Right cardiac atrium (tissue), 5 donors: ENCODE measurements around the gene PHKG2. TPM values are rescaled to one million over a fixed set of nuclear protein-coding genes. Genes with fewer than 3 reads are reported as not detected.

Experiments used
- ATAC-seq, 2 donors: fragments of 200-7000 bp; cut with Tn5 transposase; one replicate each; pipeline versions ENCODE4 v1.8.0 to v1.9.1; 2020; ENCODE audit warnings: moderate library complexity in 2 of 2, mild to moderate bottlenecking in 1 of 2
- DNase-seq, 3 donors: peaks; one replicate each; pipeline ENCODE4 v3.0.0-alpha.2; 2020
- H3K27ac ChIP-seq: one replicate; pipeline ENCODE4 v1.5.1; 2013; ENCODE audit warnings: mild to moderate bottlenecking, low read length, control low read depth, moderate library complexity
- H3K27me3 ChIP-seq: one replicate; pipeline ENCODE4 v1.6.1; 2013; ENCODE audit not compliant: control insufficient read depth, insufficient read depth
- H3K4me1 ChIP-seq: one replicate; pipeline ENCODE4 v1.6.1; 2013; ENCODE audit warnings: low read length; ENCODE audit not compliant: control insufficient read depth, insufficient read depth
- H3K4me3 ChIP-seq: one replicate; pipeline ENCODE4 v1.5.1; 2013; ENCODE audit warnings: low read length, control low read depth
- H3K9me3 ChIP-seq: one replicate; pipeline ENCODE4 v1.6.1; 2013; ENCODE audit warnings: low read length; ENCODE audit not compliant: control insufficient read depth
- WGBS: extraction: QIAGEN DNeasy Blood & Tissue Kit; methylation state at CpG from one replicate; pipeline ENCODE4 v1.1.7; 2013; 5-methylcytosine and 5-hydroxymethylcytosine counted together
- intact Hi-C, 4 donors: fragments of 100-400 bp; cut with DNase I; formaldehyde crosslinking; loops; one replicate each; pipeline versions ENCODE4 v1.11.0 to v1.14.0; 2022 to 2023
- polyA plus RNA-seq: library from polyadenylated mRNA; stranded (reverse); fragments of 200-250 nt; gene quantifications from one replicate; pipeline ENCODE4 v1.2.3, GENCODE V29; 2013
- total RNA-seq, 4 donors: library from RNA; stranded (reverse); fragmentation: NEBNext Ultra II Directional; extraction: Animal tissue kit (Norgen Biotek cat#: 25700); gene quantifications; one replicate each; pipeline ENCODE4 v1.2.1, GENCODE V29; 2021
- donor health status: healthy with polysubstance abuse.
- donor health status: DM: no; HTN: yes; CAD: no.
- donor health status: DM: no; HTN: no; CAD: no.
- donor health status: DM: no; HTN: yes; CAD: no; lungs with severe emphysema.
- donor health status: DM: yes; HTN: yes; CAD: no.

Gene PHKG2
- total and polyA plus RNA-seq, 5 donors, result 17.3 to 23.6 (median 19.2) TPM

DNA sequence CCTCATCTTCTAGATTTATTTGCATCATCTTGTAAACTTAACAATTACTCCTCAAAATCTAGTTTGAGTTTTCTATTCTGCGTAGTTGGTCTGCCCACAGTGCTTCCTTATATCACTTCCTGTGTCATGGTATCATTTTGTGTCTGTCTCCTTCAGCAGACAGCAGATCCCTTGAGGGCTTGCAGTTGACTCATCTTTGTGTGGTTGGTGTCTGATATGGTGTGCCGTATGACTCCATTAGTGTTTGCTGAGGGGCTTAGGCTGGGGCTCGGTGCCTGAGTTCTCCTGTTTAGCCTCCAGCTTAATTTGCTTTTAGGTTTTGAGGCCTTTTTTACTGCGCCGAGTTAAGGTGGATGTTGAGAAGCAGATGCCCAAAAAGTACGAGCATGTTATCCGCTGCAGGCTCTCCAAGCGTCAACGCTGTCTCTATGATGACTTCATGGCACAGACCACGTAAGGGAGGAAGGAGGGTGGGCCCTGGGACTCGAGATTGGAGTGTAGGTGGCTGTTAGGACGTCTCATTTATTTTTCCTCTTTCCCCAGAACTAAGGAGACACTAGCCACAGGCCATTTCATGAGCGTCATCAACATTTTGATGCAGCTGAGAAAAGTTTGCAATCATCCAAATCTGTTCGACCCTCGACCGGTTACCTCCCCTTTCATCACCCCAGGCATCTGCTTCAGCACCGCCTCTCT, 32.3 kb upstream of the PHKG2 start:
- no peaks in the 10 kb centered on the region for H3K9me3 ChIP-seq
- no peaks in the 10 kb centered on the region for H3K4me1 ChIP-seq
- intact Hi-C loops, result no loop called here
- no peak overlapping the region for H3K4me3 ChIP-seq
- H3K27ac ChIP-seq, result no peak overlapping the region
- no peaks in the 10 kb centered on the region for H3K27me3 ChIP-seq
- DNase-seq (no peak), ATAC-seq (peak in 1 of 2 donors; percentile 31)
- WGBS, result 78% methylated on average over 17 of the region's 17 CpGs

DNA sequence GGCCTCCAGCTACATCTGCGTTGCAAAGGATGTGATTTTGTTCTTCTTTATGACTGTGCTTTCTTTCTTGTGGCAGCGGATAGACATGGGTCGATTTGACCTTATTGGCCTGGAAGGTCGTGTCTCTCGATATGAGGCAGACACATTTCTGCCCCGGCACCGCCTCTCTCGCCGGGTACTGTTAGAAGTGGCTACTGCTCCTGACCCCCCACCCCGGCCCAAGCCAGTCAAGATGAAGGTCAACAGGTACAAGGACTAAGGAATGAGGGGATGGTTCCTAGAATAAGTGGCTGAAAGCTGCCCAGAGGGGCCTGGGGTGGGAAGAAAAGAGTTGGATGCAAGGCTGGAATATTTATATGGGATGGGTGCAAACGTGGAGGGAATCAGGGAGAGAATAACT, 28.1 kb upstream of the PHKG2 start:
- DNase-seq (no peak), ATAC-seq (no peak)
- 82% methylated on average over 11 of the region's 11 CpGs for WGBS
- Histone ChIP-seq H3K4me1 (no peaks in the 10 kb centered on the region), H3K9me3 (no peaks in the 10 kb centered on the region), H3K27me3 (no peaks in the 10 kb centered on the region), H3K27ac (no peak overlapping the region), H3K4me3 (no peak overlapping the region)
- intact Hi-C loops, result no loop called here

DNA sequence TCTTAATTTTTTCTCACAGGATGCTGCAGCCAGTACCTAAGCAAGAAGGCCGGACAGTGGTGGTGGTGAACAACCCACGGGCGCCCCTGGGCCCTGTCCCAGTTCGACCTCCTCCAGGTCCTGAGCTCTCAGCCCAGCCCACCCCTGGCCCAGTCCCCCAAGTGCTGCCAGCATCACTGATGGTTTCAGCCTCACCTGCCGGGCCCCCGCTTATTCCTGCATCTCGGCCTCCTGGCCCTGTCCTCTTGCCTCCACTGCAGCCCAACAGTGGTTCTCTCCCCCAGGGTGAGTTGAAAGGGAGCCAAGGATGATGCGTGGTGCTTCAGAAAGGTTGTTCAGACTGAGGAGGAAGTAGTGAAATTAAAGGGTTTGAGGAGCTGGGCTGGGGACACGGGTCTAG, 27.5 kb upstream of the PHKG2 start:
- H3K9me3 ChIP-seq, result no peaks in the 10 kb centered on the region
- 81% methylated on average over 9 of the region's 9 CpGs for WGBS
- DNase-seq (no peak), ATAC-seq (no peak)
- no peaks in the 10 kb centered on the region for H3K4me1 ChIP-seq
- no peak overlapping the region for H3K27ac ChIP-seq
- no peaks in the 10 kb centered on the region for H3K27me3 ChIP-seq
- no peak overlapping the region for H3K4me3 ChIP-seq
- intact Hi-C loops, result no loop called here

DNA sequence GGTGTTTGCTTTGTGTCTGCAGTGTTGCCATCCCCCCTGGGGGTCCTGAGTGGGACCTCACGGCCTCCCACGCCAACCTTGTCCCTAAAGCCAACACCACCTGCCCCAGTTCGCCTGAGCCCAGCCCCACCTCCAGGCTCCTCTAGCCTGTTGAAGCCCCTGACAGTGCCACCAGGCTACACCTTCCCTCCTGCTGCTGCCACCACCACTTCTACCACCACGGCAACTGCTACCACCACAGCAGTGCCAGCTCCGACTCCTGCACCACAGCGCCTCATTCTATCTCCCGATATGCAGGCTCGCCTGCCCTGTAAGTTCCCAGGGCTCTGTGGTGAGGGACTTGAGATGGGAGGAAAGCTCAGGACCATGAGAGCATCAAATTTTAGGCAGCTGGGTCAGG, 27.1 kb upstream of the PHKG2 start:
- Histone ChIP-seq H3K27me3 (no peaks in the 10 kb centered on the region), H3K9me3 (no peaks in the 10 kb centered on the region), H3K4me1 (no peaks in the 10 kb centered on the region), H3K27ac (no peak overlapping the region), H3K4me3 (no peak overlapping the region)
- intact Hi-C loops, result no loop called here
- ATAC-seq (no peak), DNase-seq (no peak)
- WGBS, result 96% methylated on average over 8 of the region's 8 CpGs

DNA sequence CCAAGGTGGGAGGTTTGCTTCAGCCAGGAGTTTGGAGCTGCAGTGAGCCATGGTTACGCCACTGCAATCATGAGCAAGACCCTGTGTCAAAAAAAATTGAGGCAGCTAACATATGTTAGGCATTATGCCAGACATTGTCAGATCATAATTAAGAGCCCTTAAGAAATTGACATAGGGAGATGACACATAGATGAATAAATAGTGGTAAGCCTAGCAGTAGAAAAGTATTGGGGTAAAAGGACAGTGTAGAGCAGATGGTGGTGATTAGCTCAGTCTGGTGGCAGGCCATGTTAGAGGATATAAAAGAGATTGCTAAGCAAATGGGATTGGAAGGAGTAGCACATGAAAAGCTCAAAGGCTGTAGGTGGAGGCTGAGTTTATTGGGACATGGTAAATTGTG, 26.6 kb upstream of the PHKG2 start:
- DNase-seq, result no peak
- Histone ChIP-seq H3K4me1 (no peaks in the 10 kb centered on the region), H3K27me3 (no peaks in the 10 kb centered on the region), H3K4me3 (no peak overlapping the region), H3K27ac (no peak overlapping the region), H3K9me3 (no peaks in the 10 kb centered on the region)
- no peak for ATAC-seq
- WGBS, result 97% methylated on average over 1 of the region's 1 CpG
- intact Hi-C loops, result no loop called here

DNA sequence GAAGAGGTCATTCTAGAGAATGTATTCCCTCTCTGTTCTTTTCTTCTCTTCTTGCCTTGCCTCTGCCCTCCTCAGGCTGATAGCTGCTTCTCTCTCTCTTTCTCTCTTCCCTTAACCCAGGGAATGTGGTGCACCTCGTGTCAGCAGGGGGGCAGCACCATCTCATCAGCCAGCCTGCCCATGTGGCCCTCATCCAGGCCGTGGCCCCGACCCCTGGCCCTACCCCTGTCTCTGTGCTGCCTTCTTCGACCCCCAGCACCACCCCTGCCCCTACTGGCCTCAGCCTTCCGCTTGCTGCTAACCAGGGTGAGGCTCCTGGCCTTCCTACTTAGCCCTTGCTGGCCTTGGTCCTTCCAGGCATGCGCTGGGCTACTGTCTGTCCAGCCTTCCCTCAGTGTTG, 25.8 kb upstream of the PHKG2 start:
- intact Hi-C loops, result no loop called here
- no peak for ATAC-seq
- WGBS, result 77% methylated on average over 6 of the region's 6 CpGs
- H3K27me3 ChIP-seq, result no peaks in the 10 kb centered on the region
- no peak overlapping the region for H3K27ac ChIP-seq
- no peak overlapping the region for H3K4me3 ChIP-seq
- no peaks in the 10 kb centered on the region for H3K4me1 ChIP-seq
- DNase-seq, result no peak
- no peaks in the 10 kb centered on the region for H3K9me3 ChIP-seq

DNA sequence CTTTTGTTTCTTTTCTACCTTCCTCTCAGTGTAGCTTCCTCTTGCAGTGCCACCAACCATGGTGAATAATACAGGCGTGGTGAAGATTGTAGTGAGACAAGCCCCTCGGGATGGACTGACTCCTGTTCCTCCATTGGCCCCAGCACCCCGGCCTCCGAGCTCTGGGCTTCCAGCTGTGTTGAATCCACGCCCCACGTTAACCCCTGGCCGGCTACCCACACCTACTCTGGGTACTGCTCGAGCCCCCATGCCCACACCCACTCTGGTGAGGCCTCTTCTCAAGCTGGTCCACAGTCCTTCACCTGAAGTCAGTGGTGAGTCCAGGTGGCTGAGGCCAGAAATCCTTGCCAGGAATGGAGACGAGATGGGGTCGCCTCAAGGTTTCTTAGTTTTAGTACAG, 25.3 kb upstream of the PHKG2 start:
- DNase-seq, result no peak
- no peaks in the 10 kb centered on the region for H3K4me1 ChIP-seq
- H3K9me3 ChIP-seq, result no peaks in the 10 kb centered on the region
- no peak overlapping the region for H3K27ac ChIP-seq
- 84% methylated on average over 10 of the region's 10 CpGs for WGBS
- intact Hi-C loops, result no loop called here
- ATAC-seq, result no peak
- no peaks in the 10 kb centered on the region for H3K27me3 ChIP-seq
- no peak overlapping the region for H3K4me3 ChIP-seq

DNA sequence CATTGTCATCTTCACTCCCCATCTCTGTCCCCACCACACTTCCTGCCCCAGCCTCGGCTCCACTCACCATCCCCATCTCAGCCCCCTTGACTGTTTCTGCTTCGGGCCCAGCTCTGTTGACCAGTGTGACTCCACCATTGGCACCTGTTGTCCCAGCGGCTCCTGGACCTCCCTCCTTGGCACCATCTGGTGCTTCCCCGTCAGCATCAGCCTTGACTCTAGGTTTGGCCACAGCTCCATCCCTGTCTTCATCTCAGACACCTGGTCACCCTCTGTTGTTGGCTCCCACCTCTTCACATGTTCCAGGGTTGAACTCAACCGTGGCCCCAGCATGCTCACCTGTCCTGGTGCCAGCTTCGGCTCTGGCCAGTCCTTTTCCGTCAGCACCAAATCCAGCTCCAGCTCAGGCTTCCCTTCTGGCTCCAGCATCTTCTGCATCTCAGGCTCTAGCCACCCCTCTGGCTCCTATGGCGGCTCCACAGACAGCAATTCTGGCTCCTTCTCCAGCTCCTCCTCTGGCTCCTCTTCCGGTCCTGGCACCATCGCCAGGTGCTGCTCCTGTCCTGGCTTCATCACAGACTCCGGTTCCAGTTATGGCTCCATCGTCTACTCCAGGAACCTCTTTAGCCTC, 24.4 kb upstream of the PHKG2 start:
- Histone ChIP-seq H3K4me1 (no peaks in the 10 kb centered on the region), H3K27me3 (no peaks in the 10 kb centered on the region), H3K27ac (no peak overlapping the region), H3K4me3 (no peak overlapping the region), H3K9me3 (no peaks in the 10 kb centered on the region)
- intact Hi-C loops, result no loop called here
- ATAC-seq (peak in 1 of 2 donors; percentile 4), DNase-seq (no peak)
- 89% methylated on average over 12 of the region's 12 CpGs for WGBS

DNA sequence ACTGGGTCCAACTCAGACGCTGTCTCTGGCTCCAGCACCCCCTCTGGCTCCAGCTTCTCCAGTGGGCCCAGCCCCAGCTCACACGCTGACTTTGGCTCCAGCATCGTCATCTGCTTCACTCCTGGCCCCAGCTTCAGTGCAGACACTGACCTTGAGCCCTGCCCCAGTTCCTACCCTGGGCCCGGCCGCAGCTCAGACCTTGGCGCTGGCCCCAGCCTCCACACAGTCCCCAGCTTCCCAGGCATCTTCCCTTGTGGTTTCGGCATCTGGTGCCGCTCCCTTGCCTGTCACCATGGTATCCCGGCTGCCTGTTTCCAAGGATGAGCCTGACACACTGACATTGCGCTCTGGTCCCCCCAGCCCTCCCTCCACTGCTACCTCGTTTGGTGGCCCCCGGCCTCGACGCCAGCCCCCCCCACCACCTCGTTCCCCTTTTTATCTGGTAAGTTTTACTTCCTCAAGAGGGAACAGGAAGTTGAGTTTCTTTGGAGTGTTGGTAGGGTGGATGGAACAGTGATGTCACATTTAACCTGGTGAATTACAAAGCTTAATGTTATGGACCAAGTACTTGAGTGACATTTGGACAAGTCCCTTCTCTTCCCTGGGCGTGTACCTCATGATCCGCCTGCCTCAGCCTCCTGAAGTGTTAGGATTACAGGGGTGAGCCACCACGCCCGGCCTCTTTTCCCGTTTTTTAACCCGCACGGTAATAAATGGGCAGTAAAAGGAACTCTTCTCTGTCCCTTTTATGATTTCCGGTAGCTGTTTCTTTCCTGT, 23.4 kb upstream of the PHKG2 start:
- H3K4me3 ChIP-seq, result no peak overlapping the region
- H3K27ac ChIP-seq, result no peak overlapping the region
- no peaks in the 10 kb centered on the region for H3K4me1 ChIP-seq
- peak; percentile 49 to 50 for ATAC-seq
- WGBS, result 68% methylated on average over 23 of the region's 23 CpGs
- no peaks in the 10 kb centered on the region for H3K27me3 ChIP-seq
- DNase-seq, result peak in 1 of 3 donors; percentile 75
- H3K9me3 ChIP-seq, result no peaks in the 10 kb centered on the region
- intact Hi-C loops, result no loop called here

DNA sequence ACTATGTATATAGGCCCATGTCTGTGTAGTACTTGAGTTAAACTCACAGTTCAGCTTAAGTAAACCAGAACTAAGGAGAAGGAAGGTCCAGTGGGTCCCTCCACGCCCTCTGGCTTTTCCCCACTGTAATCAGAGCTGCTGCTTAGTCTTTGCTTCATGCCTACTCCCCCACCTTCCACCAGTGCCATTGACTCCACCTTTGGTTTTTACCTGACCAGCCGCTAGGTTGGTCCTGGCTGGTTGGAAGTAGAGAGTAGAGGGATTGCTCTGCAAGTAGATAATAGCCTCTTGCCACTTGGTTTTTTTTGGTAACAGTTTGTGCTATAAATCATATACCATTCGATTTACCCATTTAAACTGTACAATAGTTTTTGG, 22.8 kb upstream of the PHKG2 start:
- WGBS, result 94% methylated on average over 3 of the region's 3 CpGs
- ATAC-seq (no peak), DNase-seq (no peak)
- H3K27me3 ChIP-seq, result no peaks in the 10 kb centered on the region
- intact Hi-C loops, result no loop called here
- no peak overlapping the region for H3K27ac ChIP-seq
- H3K4me1 ChIP-seq, result no peaks in the 10 kb centered on the region
- no peak overlapping the region for H3K4me3 ChIP-seq
- H3K9me3 ChIP-seq, result no peaks in the 10 kb centered on the region

DNA sequence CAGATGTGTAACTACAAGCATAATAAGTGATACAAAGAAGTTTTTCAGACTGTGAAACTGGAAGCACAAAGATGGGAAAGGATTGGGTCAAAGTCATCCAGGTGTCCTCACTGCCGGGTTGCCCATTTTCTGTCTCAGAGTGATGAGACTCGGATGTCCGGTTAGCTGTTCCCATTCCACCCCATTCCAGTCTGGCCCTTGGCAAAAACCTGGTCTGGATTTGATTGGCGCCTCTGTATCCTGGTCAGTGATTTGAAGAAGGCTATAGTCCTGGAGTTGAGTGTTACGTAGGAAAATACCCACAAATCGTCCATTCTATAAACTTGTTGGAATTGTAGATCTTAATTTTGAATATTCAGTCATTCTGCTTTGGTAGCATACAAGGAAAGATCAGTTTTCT, 19.9 kb upstream of the PHKG2 start:
- DNase-seq (no peak), ATAC-seq (no peak)
- H3K4me1 ChIP-seq, result no peaks in the 10 kb centered on the region
- no peaks in the 10 kb centered on the region for H3K9me3 ChIP-seq
- H3K4me3 ChIP-seq, result no peak overlapping the region
- WGBS, result 91% methylated on average over 6 of the region's 6 CpGs
- no peaks in the 10 kb centered on the region for H3K27me3 ChIP-seq
- intact Hi-C loops, result no loop called here
- no peak overlapping the region for H3K27ac ChIP-seq
